Keratinocyte (primary cell): Measurements from ENCODE around the gene SMIM28. TPM values are rescaled to one million over a fixed set of nuclear protein-coding genes. Genes with fewer than 3 reads are reported as not detected.
A peak's percentile ranks its signal among the peaks of the same experiment; 100 is the strongest.

Experiments used
- DNase-seq: peaks from one replicate; pipeline ENCODE4 v3.0.0-alpha.2; 2011; ENCODE audit warnings: low read depth, missing footprints, low spot score
- FAIRE-seq: peaks from 2 replicates; lab custom pipeline; 2011; peaks lifted over from hg19 to GRCh38; lab: Jason Lieb, UNC
- H2AFZ ChIP-seq: 2 replicates; pipeline ENCODE4 v1.6.0; 2012; ENCODE audit warnings: low read length, control low read depth, inconsistent platforms; ENCODE audit not compliant: control insufficient read depth
- H3K27ac ChIP-seq: 2 replicates; pipeline ENCODE4 v1.5.1; 2011; ENCODE audit warnings: low read length; ENCODE audit not compliant: control insufficient read depth, insufficient read depth
- H3K27me3 ChIP-seq: 3 replicates; pipeline ENCODE4 v1.6.0; 2011; ENCODE audit warnings: low read length; ENCODE audit not compliant: control insufficient read depth, insufficient read depth; ENCODE audit errors: extremely low read depth
- H3K36me3 ChIP-seq, 2 experiments: 2 replicates in 1 of 2; 3 replicates in 1 of 2; pipeline ENCODE4 v1.5.1; 2011; ENCODE audit warnings: low read length in 2 of 2, mild to moderate bottlenecking in 1 of 2; ENCODE audit not compliant: control insufficient read depth in 2 of 2, insufficient read depth in 2 of 2; ENCODE audit errors: extremely low read depth in 1 of 2
- H3K4me1 ChIP-seq: 3 replicates; pipeline ENCODE4 v1.5.1; 2011; ENCODE audit warnings: low read length; ENCODE audit not compliant: control insufficient read depth, insufficient read depth; ENCODE audit errors: extremely low read depth
- H3K4me2 ChIP-seq: 3 replicates; pipeline ENCODE4 v1.6.0; 2011; ENCODE audit warnings: low read depth, low read length; ENCODE audit not compliant: control insufficient read depth, insufficient read depth; ENCODE audit errors: extremely low read depth
- H3K4me3 ChIP-seq, 3 experiments: fragments of 200-600 bp in 1 of 3; sonication (generic) in 1 of 3; 2 replicates in 2 of 3; 3 replicates in 1 of 3; pipeline ENCODE4 v1.5.1; 2011 to 2016; ENCODE audit warnings: low read length in 3 of 3, mild to moderate bottlenecking in 3 of 3, control low read depth in 2 of 3, inconsistent platforms in 1 of 3, low read depth in 1 of 3, mixed read lengths in 1 of 3, mixed run types in 1 of 3, moderate library complexity in 1 of 3; ENCODE audit not compliant: control insufficient read depth in 2 of 3, insufficient read depth in 2 of 3; ENCODE audit errors: extremely low read depth in 1 of 3
- H3K79me2 ChIP-seq: 2 replicates; pipeline ENCODE4 v1.6.0; 2012; ENCODE audit warnings: low read length; ENCODE audit not compliant: control insufficient read depth, insufficient read depth
- H3K9ac ChIP-seq: 3 replicates; pipeline ENCODE4 v1.6.0; 2011; ENCODE audit warnings: low read length; ENCODE audit not compliant: control insufficient read depth, insufficient read depth; ENCODE audit errors: extremely low read depth
- H3K9me1 ChIP-seq: 3 replicates; pipeline ENCODE4 v1.6.0; 2011; ENCODE audit warnings: low read length; ENCODE audit not compliant: control insufficient read depth, insufficient read depth; ENCODE audit errors: extremely low read depth
- H3K9me3 ChIP-seq: 2 replicates; pipeline ENCODE4 v1.5.1; 2012; ENCODE audit warnings: low read depth, low read length; ENCODE audit not compliant: control insufficient read depth
- H4K20me1 ChIP-seq: 3 replicates; pipeline ENCODE4 v1.6.0; 2011; ENCODE audit warnings: low read length; ENCODE audit not compliant: control insufficient read depth, insufficient read depth; ENCODE audit errors: extremely low read depth
- EZH2 ChIP-seq: IDR thresholded peaks from one replicate; pipeline ENCODE4 v1.6.1; 2012; ENCODE audit warnings: inconsistent platforms, mild to moderate bottlenecking, low read length, moderate library complexity
- dilution Hi-C: fragments of 300-500 bp; cut with MboI; formaldehyde crosslinking; loops from one replicate; pipeline ENCODE4 v1.7.0; 2020; ENCODE audit warnings: low sequenced_read_pairs; ENCODE audit not compliant: extremely low pct_ligation_motif_present
- polyA plus RNA-seq, 5 experiments: library from polyadenylated mRNA; depleted of rRNA in 3 of 5; stranded (reverse) in 3 of 5; stranded (forward) in 1 of 5; unstranded in 1 of 5; fragments of >200 nt; gene quantifications; 1 replicate in 1 of 5; 2 replicates in 3 of 5; 3 replicates in 1 of 5; pipeline versions ENCODE4 v1.2.1 to v1.2.3, GENCODE V29; 2011 to 2012; ENCODE audit warnings: missing spikeins in 2 of 5, low read depth in 1 of 5, low replicate concordance in 1 of 5
- TF ChIP-seq, protein P1 (sequence below), 3 experiments: IDR thresholded peaks in 1 of 3; conservative IDR thresholded peaks in 1 of 3; optimal IDR thresholded peaks in 1 of 3; 2 replicates in 2 of 3; 3 replicates in 1 of 3; pipeline versions ENCODE3 to v1.5.1; 2011; ENCODE audit warnings: low read length in 3 of 3, mild to moderate bottlenecking in 3 of 3, moderate library complexity in 2 of 3, control low read depth in 1 of 3, inconsistent platforms in 1 of 3; ENCODE audit not compliant: insufficient read depth in 2 of 3; ENCODE audit errors: extremely low read depth in 1 of 3

SMIM28 gene
- polyA plus RNA-seq, 1 donor (not counting 4 experiments of a cell fraction or from before 2014, with no cell fraction given), result not detected

DNA sequence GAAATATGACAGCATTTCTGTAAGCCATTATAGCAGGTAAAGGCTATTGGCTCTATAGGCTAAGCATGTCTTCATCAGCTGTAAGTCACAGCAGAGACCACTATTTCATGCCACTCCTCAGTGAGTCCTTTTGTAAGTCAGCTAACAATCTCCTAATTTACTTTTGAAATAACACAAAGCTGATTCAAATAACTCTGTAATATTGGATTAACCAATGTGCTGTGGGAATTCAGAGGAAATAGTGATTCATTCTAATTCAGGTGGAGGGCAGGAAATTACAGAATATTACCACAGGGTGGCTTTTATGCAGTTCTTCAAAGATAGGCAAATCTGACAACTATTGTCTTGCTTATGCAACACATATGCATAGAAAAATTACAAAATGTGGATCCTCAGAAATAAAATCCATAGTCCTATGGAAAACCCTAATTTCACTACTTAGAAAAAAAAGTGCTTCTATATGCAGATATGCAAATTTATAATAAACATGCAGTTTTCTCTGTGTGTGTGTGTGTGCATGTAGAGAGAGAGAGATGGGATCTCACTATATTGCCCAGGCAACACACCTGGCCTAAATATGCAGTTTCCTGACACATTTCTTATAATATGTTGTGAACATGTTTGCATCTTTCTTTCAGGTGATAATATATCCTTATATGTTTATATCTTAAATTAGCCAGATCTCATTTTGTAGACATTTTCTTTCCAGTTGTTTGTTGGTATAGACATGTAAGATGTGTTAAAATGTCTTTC is 4.8 kb upstream of the SMIM28 start:
- H3K79me2 ChIP-seq, result no peaks in the 10 kb centered on the region
- no peak overlapping the region for H3K4me3 ChIP-seq
- no peak overlapping the region for H3K9ac ChIP-seq
- no peak for DNase-seq
- dilution Hi-C loops, result no loop called here
- peak; percentile 44 for FAIRE-seq
- H3K4me1 ChIP-seq, result no peaks in the 10 kb centered on the region
- no peaks in the 10 kb centered on the region for H3K9me3 ChIP-seq
- TF ChIP-seq EZH2, result no peak
- TF ChIP-seq, protein P1, sequence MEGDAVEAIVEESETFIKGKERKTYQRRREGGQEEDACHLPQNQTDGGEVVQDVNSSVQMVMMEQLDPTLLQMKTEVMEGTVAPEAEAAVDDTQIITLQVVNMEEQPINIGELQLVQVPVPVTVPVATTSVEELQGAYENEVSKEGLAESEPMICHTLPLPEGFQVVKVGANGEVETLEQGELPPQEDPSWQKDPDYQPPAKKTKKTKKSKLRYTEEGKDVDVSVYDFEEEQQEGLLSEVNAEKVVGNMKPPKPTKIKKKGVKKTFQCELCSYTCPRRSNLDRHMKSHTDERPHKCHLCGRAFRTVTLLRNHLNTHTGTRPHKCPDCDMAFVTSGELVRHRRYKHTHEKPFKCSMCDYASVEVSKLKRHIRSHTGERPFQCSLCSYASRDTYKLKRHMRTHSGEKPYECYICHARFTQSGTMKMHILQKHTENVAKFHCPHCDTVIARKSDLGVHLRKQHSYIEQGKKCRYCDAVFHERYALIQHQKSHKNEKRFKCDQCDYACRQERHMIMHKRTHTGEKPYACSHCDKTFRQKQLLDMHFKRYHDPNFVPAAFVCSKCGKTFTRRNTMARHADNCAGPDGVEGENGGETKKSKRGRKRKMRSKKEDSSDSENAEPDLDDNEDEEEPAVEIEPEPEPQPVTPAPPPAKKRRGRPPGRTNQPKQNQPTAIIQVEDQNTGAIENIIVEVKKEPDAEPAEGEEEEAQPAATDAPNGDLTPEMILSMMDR (optimal IDR thresholded peaks at IDR 0.05 in 1 of 3, IDR thresholded peaks at IDR 0.05 in 1 of 3, conservative IDR thresholded peaks at IDR 0.05 in 1 of 3; ENCODE audit: extremely low read depth in 1 of 3, insufficient read depth in 2 of 3, low read length in 3 of 3), result peak in 1 of 3 experiments; percentile 18
- no peak overlapping the region for H3K27ac ChIP-seq
- H2AFZ ChIP-seq, result no peak overlapping the region
- no peaks in the 10 kb centered on the region for H3K36me3 ChIP-seq
- no peaks in the 10 kb centered on the region for H4K20me1 ChIP-seq
- no peaks in the 10 kb centered on the region for H3K27me3 ChIP-seq
- no peak overlapping the region for H3K4me2 ChIP-seq
- no peaks in the 10 kb centered on the region for H3K9me1 ChIP-seq

DNA sequence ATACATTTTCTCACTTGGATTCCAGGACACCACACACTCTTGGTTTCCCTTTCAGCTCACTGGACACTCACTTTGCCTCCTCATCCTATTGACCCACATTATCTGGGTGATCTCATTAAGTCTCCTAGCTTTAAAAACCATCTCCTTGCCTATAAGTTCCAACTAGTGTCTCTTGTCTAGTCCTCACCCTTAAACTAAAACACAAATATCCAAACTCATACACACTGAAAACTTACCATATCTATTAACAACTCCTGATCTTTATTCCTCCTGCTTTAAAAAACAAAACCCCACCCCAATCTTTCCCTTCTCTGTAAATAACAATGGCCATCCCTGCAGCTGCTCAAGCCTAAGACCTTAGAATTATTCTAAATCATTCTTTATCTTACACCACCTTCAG is 3.5 kb upstream of the SMIM28 start:
- Histone ChIP-seq H3K4me2 (no peak overlapping the region), H3K36me3 (no peaks in the 10 kb centered on the region), H2AFZ (no peak overlapping the region), H3K9me3 (no peaks in the 10 kb centered on the region), H3K27ac (no peak overlapping the region), H3K79me2 (no peaks in the 10 kb centered on the region), H4K20me1 (no peaks in the 10 kb centered on the region), H3K4me1 (no peaks in the 10 kb centered on the region), H3K4me3 (no peak overlapping the region), H3K9ac (no peak overlapping the region), H3K27me3 (no peaks in the 10 kb centered on the region), H3K9me1 (no peaks in the 10 kb centered on the region)
- dilution Hi-C loops, result no loop called here
- no peak for FAIRE-seq
- DNase-seq, result no peak
- no peak for TF ChIP-seq EZH2
- TF ChIP-seq, protein P1 (optimal IDR thresholded peaks at IDR 0.05 in 1 of 3, IDR thresholded peaks at IDR 0.05 in 1 of 3, conservative IDR thresholded peaks at IDR 0.05 in 1 of 3; ENCODE audit: extremely low read depth in 1 of 3, insufficient read depth in 2 of 3, low read length in 3 of 3), result no peak
